ENCODE results near the gene PYGO2.
"Not testable (repeated sequence)": the region's sequence is repeated elsewhere in the genome, so short reads cannot be mapped to it uniquely, and the experiment has no call there.

The PYGO2 gene

DNA sequence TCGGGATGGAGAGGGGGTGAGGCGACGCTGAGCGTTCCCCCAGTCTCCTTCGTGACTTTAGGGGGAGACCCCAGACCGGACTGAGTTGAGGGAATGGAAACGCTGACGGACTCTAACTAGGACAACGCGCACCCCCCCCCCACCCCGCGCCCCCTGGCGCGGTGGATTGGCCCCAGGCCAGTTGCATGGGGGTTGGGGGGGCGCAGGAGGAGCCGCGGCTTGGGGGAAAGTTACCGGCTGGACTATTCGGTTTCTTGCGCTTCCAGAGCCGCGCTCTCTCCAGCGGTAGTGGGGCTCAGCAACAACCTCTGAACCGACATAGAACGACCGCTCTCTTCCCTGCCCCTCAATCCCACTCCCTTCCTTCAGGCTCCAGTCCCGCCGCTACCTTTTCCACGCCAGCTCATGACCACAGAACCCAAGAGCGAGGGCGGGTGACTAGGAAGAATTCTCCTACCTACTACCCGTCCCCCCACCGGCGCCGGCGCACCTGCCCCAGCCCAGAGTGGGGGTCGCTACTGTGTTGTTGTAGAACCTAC is 41.7 kb upstream of the PYGO2 start:
- peak overlapping the region; percentile 80 for H3K4me3 ChIP-seq (ENCODE audit: low read length)
- no peak for TF ChIP-seq ZNF274 (IDR thresholded peaks at IDR 0.05; ENCODE audit: low read depth, low read length)

- peak within 1 kb of the TSS; percentile 80 for H3K4me3 ChIP-seq (ENCODE audit: low read length)
- no peak for TF ChIP-seq ZNF274 (IDR thresholded peaks at IDR 0.05; ENCODE audit: low read depth, low read length)
Observed at GRCh38 chr1:155002464-155003226, 41.1 kb upstream of the PYGO2 start, which contains the start of gene ZBTB7B. Gene ZBTB7B (plus strand): TSS chr1:155002802. CDS start chr1:155014661, 11,859 bp downstream.

DNA sequence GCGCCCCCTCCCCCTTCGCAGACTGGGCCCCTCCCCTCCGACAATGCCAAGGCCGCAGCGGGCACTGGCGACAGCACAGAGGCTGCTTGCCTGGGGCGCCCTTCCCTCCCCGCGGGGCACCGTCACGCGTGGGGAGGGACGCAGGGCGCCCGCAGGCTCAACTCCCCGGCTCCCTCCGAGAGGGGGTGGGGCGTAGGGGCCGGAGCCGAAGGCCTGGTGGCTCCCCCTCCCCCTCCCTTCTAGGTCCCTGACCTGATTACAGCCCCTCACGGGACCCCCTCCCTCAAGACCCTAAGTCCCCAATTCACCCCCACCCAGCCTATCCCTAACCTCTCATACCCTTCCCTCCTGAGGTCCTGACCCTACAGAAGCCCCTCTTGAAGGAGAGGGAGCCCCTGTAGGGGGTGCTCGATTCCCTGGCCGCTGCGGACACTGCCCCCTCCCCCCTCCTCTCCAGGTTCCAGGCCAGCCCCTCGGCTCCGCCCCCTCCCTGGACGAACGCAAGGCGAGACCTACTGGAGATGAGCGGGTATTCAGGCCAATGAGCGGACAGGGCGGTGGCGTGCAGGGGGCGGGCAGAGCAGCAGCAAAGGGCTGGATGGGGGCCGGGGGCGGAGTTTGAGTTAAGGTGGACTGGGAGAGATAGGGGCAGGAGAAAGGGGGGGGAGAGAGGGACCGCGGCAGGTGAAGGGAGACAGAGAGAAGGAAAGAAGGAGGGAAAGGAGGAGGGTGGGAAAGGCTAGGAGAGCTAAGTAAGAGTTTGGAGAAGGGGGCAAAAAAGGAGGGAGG is 40.3 kb upstream of the PYGO2 start:
- peak overlapping the region; percentile 74 for H3K4me3 ChIP-seq (ENCODE audit: low read length)
- TF ChIP-seq ZNF274 (IDR thresholded peaks at IDR 0.05; ENCODE audit: low read depth, low read length) = no peak

DNA sequence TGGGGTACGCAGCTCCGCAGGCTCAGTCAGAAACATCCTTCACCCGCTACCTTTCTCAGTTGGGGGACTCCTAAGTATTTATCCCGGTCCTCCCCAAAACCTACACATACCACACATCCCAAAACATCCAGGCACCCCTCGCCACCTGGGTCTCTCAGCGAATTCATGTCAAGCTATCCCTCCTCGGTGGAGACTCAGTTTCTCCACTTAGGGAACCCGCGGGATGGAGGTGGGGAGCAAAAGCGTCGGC is 39.8 kb upstream of the PYGO2 start:
- TF ChIP-seq ZNF274 (IDR thresholded peaks at IDR 0.05; ENCODE audit: low read depth, low read length) = no peak
- H3K4me3 ChIP-seq (ENCODE audit: low read length) = peak overlapping the region; percentile 74

DNA sequence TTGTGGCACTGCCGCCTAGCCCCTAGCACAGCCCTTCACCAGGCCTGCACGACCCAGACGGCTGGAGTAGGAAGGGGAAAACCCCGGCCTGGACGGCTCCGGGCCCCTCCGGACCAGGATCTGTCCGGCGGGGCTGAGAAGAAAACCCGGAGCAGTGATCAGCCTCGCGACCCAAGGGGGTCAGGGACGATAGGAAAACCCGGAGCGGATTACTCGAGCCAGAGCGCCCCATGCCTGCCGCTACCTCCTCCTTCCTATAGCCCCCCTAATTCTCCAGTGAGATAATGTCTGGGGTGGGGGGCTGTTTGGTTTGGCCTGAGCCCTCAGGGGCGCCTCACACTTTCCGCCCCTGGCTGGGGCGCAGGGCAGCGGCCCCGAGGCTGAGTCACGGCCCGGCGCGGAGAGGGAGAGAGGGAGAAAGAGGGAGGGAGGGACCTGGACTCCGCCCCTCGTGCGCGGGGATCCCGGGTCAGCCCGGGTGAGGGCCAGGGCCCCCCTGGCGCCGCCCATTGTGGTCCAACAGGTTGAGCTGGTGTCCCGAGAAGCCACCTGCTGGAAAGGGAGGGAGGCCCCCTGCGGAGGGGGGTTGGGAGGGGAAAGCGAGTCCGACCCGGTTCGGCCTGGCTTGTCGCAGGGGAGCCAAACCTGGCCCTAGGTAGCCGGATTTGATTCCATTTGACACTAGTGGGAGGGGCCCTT is 39.3 kb upstream of the PYGO2 start:
- no peak for TF ChIP-seq ZNF274 (IDR thresholded peaks at IDR 0.05; ENCODE audit: low read depth, low read length)
- H3K4me3 ChIP-seq (ENCODE audit: low read length) = peak overlapping the region; percentile 74

GRCh38 chr1:155000411-155000725 is 38.8 kb upstream of the PYGO2 start:
- H3K4me3 ChIP-seq (ENCODE audit: low read length) = peak overlapping the region; percentile 74; the same call in 1 of the 2 replicates
- TF ChIP-seq ZNF274 (IDR thresholded peaks at IDR 0.05; ENCODE audit: low read depth, low read length) = no peak

DNA sequence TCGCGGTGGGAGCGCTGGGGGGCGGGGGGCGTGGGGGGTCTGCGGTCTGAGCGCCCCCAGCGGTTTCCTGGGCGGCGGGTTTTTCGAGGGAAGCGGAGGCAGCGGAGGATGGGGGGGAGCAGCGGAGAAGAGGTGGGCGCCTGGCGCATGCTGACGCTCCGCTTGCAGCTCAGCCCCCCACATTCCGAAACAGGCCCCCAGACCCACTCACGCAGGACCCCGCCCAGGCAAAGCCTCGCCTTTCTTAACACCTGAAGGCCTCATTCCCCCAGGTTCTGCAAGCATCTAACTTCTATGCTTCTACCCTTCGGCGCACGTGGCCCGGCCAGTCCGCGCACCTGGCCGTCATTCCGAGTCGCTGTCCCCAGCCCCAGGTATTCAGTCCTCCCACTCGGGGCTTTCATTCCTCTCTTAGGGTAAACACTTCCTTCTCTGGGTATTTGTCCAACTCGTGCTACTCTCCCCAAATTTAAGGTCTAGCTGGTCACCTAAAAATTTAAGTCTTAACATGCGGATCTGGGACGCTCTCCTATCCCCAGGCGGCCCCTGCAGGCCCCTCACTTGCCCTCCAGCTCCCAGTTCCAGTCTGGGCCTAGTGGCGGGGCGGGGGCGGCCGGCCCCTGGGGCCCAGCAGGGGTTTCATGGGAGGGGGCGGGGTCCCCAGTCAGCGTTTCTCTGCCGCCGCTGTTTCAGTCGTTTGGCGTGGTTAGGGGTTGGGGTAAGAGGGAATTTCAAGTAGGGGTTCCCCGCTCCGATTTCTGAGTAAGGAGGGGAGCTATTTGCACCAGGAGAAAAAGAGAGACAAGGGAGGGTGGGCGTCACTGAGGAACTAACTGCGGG is 38.2 kb upstream of the PYGO2 start:
- H3K4me3 ChIP-seq (ENCODE audit: low read length) = peak overlapping the region; percentile 66; the same call in 1 of the 2 replicates
- TF ChIP-seq ZNF274 (IDR thresholded peaks at IDR 0.05; ENCODE audit: low read depth, low read length) = no peak

DNA sequence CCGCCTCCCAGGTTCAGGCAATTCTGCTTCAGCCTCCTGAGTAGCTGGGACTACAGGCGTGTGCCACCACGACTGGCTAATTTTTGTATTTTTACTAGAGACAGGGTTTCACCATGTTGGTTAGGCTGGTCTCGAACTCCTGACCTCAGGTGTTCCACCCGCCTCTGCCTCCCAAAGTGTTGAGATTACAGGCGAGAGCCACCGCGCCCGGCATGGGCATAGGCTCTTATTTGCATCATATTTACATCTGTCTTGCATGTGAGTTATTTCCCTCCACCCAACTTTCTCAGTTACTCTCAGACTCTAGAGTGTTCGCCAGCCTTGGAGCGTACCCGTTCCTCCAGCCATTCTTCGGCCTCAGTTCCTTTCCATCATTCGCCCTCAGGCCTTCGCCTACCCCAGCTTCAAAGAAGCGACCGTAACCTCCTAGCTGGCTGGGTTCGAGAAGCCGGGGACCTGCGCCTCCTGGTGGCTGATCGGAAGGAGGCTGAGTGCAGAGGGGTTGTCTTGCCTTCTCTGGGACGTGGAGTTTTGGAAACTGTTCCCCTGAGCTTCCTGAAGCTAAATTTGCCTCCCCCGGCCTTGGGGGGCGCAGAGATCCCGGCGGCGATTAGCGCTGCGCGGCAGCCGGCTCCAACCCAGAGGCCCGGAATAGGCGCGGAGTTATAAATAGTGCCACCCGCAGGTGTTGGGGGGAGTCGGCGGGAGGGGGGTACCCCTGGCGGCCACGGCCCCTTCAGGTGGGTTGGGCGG is 37.4 kb upstream of the PYGO2 start:
- TF ChIP-seq ZNF274 (IDR thresholded peaks at IDR 0.05; ENCODE audit: low read depth, low read length) = no peak
- peak overlapping the region; percentile 18; the same call in 1 of the 2 replicates for H3K4me3 ChIP-seq (ENCODE audit: low read length)

GRCh38 chr1:154998201-154998780 is 36.7 kb upstream of the PYGO2 start:
- H3K4me3 ChIP-seq (ENCODE audit: low read length) = no peak overlapping the region; the same call in 1 of the 2 replicates
- TF ChIP-seq ZNF274 (IDR thresholded peaks at IDR 0.05; ENCODE audit: low read depth, low read length) = no peak

- TF ChIP-seq ZNF274 (IDR thresholded peaks at IDR 0.05; ENCODE audit: low read depth, low read length) = no peak
- no peak overlapping the region for H3K4me3 ChIP-seq (ENCODE audit: low read length)
Observed at GRCh38 chr1:154996966-154997701, 35.6 kb upstream of the PYGO2 start.

DNA sequence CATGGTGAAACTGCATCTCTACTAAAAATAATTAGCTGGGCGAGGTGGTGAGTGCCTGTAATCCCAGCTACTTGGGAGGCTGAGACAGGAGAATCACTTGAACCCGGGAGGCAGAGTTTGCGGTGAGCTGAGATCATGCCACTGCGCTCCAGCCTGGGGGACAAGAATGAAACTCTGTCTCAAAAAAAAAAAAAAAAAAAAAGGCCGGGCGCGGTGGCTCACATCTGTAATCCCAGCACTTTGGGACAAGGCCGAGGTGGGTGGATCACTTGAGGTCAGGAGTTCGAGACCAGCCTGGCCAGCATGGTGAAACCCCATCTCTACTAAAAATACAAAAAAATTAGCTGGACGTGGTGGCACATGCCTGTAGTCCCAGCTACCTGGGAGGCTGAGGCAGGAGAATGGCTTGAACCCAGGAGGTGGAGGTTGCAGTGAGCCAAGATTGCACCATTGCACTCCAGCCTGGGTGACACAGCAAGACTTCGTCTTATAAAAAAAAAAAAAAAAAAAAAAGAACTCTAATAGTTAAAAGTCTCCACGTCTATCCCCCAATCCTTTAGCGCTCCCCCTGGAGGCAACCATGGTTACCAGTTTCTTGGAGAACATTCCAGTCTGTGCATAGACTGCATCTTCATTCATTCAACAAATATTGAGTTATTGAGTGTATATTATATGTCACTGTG is 33.9 kb upstream of the PYGO2 start:
- H3K4me3 ChIP-seq (ENCODE audit: low read length) = not testable (repeated sequence)

- no peak for TF ChIP-seq ZNF274 (IDR thresholded peaks at IDR 0.05; ENCODE audit: low read depth, low read length)
- no peak overlapping the region for H3K4me3 ChIP-seq (ENCODE audit: low read length)
Observed at GRCh38 chr1:154994591-154994990, 33.0 kb upstream of the PYGO2 start.
